H54 (cell line): Measurements from ENCODE around the gene ACLY.
"Not testable (repeated sequence)": the region's sequence is repeated elsewhere in the genome, so short reads cannot be mapped to it uniquely, and the experiment has no call there.

Experiments used
- DNase-seq: peaks from one replicate; pipeline ENCODE4 v3.0.0; 2011; ENCODE audit warnings: low spot score, mixed read lengths; ENCODE audit not compliant: insufficient read length
- FAIRE-seq: peaks from 3 replicates; lab custom pipeline; 2011; peaks lifted over from hg19 to GRCh38; lab: Jason Lieb, UNC
- POLR2A ChIP-seq: IDR thresholded peaks from 2 replicates; pipeline ENCODE4 v1.6.1; 2011; ENCODE audit warnings: low read depth, mild to moderate bottlenecking, low read length

Gene ACLY

DNA sequence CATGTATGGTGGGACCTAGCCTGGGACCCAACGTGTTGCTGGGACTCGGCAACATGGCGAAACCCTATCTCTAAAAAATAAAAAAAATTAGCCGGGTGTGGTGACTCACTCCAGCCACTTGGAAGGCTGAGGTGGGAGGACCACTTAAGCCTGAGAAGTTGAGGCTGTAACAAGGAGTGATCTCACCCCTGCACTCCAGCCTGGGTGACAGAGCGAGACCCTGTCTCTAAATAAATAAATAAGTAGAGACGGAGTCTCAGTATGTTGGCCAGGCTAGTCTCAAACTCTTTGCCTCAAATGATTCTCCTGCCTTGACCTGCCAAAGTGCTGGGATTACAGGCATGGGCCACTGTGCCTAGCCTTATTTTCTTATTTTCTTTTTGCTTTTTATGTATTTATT lies 37.8 kb upstream of the ACLY start:
- DNase-seq: no peak
- no peak for FAIRE-seq
- TF ChIP-seq POLR2A: no peak

DNA sequence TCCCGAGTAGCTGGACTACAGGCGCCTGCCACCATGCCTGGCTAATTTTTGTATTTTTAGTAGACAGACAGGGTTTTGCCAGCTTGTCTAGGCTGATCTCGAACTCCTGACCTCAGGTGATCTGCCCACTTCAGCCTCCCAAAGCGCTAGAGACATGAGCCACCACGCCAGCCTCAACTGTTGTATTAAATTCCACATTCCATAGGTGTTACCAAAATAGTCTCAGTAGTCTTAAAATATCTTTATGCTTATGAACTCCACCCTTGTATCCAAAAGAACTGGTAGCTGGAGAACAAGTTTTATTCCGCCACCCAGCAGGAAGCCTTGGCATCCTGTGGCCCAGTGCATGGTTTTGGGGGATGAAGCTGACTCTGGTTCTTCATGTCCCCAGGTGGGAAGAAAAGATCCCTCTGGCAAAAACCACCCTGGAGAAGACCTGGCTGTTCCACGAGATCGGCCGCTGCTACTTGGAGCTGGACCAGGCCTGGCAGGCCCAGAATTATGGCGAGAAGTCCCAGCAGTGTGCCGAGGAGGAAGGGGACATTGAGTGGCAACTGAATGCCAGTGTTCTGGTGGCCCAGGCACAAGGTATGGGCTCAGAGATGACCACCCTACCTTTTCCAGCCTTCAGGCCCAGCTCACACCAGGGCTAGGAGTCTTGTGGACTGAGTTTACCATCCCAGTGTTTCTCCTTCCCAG lies 30.2 kb upstream of the ACLY start:
- no peak for DNase-seq
- no peak for FAIRE-seq
- TF ChIP-seq POLR2A: no peak

DNA sequence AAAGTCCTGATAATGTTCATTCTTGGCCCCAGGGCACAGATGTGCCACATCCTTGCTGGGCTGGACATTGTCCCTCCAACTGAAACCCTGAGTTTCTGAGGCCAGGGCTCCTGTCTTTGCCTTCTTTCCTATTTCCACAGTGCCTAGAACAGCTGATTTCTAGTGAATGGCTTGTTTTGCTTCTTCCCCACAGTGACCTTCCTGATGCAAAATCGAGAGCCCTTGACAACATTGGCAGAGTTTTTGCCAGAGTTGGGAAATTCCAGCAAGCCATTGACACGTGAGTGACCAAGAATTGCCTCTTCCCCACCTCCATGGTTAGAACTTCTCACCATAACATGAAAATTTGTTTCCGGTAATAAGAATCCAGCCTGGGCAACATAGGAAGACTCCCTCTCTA lies 26.2 kb upstream of the ACLY start:
- no peak for DNase-seq
- no peak for TF ChIP-seq POLR2A
- no peak for FAIRE-seq

DNA sequence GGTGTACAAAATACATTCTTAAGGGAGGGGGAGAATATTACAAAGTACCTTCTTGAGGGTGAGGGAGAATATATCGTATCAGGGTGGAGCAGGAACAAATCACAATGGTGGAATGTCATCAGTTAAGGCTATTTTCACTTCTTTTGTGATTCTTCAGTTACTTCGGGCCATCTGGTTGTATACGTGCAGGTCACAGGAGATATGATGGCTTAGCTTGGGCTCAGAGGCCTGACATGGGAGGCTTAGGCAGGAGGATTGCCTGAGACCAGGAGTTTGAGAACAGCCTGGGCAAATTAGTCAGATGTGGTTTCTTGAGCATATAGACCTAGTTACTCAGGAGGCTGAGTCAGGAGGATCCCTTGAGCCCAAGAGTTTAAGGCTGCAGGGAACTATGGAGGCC lies 24.7 kb upstream of the ACLY start:
- FAIRE-seq: no peak
- DNase-seq: no peak

DNA sequence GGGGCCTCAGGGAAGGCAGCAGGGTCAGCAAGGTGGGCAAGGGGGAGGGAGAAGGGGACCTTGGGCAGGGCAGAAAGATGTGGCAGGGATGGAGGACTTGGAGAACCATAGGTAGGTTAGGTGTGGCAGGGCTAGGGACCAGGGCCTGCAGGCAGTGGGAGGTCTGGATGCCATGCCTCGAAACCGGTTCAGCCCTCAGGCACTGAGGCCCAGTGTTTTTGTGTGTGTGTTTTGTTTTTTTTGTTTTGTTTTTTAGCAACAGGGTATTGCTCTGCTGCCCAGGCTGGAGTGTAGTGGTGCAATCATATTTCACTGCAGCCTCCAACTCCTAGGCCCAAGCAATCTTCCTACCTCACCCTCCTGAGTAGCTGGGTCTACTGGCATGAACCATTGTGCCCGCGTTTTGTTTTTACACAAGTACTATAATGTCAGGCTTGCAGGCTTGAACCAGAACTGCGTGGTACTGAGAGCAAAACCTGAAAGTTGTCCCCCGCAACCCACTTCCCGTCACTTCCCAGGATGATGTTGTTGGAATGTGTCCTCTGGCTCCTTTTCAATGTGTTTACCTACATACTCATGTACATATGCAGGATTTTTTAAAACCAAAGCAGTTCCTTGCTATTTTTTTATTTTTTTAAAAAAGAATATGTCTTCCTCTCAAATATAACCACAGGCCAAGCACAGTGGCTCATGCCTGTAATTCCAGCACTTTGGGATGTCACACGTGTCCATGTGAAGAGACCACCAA lies 24.0 kb upstream of the ACLY start:
- no peak for FAIRE-seq
- no peak for TF ChIP-seq POLR2A
- no peak for DNase-seq

More for the DNA sequence above, 24.7 kb upstream of the ACLY start:
- TF ChIP-seq POLR2A: no peak

DNA sequence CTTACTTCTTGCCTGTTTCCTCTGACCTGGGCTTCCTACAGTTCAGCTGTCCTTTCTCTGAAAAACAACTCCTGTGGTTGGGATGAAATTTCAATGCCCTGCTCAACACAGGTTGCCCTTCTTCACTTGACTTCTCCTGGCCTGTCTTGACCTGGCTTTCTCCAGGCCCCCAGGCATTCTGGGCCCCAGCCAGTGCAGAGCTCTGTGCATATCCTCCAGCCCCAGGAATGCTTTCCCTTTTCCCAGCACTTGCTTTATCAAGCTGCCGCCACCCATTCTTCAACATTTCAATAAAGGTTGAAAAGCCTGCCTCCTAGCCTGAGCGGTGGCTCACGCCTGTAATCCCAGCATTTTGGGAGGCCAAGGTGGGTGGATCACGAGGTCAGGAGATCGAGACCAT lies 22.4 kb upstream of the ACLY start:
- FAIRE-seq (no peak), DNase-seq (no peak)
- no peak for TF ChIP-seq POLR2A

DNA sequence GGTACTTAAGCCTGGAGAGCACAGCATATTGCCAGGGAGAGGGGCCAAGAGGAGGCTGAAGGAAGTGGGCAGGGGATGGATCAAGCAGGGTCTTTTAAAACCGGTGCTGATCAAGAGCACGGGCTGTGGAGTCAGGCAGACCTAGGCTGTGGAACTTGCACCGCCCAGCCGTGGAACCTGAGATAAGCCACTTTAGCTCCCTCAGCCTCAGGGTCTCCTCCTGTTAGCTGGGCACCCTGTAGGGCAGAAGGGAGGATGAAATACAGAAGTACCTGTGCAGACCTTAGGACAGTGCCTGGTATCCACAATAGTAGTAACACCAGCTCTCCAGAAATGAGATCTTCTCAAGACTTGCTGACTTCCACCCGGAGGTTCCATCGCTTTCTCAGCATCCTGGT lies 20.9 kb upstream of the ACLY start:
- DNase-seq: no peak
- no peak for TF ChIP-seq POLR2A
- no peak for FAIRE-seq

DNA sequence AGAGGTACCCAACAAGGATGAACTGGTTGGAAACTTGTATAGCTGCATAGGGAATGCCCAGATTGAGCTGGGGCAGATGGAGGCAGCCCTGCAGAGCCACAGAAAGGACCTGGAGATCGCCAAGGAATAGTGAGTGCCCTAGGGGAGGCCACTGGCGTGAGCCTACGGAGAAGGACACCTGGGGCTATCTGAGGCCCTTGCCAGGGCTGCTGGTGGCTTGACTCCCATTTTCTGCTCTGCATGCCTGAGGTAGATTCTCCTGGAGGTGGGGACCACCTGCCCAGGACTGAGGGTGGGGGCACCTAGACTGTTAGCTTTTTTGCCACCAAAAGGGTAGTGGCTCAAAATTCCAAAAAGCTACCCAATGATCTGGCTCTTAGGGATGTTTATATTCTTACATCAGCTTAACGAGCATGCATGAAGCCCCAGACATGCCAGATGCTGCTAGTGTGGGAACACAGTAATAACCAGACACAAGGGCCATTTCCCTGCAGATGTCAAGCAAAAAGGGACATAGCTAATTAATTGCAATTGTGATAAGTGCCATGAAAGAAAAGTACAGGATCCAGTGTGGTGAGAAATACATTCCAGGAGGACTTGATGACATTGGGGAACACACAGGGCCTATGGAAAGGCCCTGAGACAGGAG lies 20.4 kb upstream of the ACLY start:
- TF ChIP-seq POLR2A: no peak
- FAIRE-seq (no peak), DNase-seq (no peak)

DNA sequence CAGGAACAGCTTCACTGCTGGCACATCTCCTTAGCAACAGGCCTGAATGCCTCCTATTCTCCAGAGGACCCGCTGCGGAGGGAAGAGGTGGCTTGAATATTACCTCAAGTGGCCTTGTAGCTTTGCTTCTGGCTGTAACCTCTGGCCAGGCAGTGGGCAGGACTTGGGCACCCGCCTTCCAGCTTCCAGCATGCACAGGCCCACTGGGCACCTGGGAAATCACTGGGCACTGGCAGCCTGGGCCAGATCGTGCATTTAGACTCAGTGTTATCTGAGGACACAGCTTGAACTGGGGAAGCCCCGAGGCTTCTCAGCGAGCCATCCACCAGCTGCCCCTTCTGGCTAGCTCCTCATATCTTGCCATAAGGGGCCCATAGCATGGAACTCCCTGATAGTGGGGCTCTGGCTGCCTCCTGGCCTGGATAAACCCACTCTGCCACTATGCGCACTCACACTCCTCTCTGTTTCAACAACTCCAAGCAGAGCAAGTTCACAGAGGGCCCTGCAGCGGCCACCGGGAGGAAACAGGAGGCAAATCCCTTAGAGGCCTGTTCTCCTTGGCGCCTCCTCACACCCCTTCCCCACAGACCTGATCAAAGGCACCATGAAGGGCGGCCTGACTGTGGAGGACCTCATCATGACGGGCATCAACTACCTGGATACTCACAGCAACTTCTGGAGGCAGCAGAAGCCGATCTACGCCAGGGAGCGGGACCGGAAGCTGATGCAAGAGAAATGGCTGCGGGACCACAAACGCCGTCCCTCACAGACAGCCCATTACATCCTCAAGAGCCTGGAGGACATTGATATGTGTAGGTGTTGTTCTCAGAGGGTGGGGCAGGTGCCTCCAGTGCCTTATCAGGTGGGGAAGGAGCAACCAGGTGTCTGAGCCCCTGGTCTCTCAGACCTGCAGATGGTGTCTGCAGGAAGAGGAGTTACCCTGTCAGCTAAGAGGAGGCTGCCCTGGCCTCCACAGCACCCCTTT lies 19.5 kb upstream of the ACLY start:
- no peak for TF ChIP-seq POLR2A
- DNase-seq (no peak), FAIRE-seq (no peak)

DNA sequence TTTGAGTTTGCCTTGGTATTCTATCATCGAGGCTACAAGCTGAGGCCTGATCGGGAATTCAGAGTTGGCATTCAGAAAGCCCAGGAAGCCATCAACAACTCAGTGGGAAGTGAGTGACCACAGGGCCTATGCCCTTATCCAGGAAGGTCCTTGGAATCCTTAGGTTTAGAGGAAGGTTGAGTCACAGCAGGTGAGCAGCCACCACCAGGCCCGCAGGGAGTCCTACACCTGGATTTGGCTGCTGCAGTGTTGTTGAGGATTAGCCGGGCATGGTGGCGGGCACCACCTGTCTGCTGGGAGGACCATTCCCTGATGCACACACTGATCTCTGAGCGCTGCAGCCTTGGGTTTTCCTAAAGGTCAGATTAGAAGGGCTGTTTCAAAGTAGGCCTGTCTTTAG lies 16.9 kb upstream of the ACLY start:
- DNase-seq: no peak
- TF ChIP-seq POLR2A: no peak
- no peak for FAIRE-seq

DNA sequence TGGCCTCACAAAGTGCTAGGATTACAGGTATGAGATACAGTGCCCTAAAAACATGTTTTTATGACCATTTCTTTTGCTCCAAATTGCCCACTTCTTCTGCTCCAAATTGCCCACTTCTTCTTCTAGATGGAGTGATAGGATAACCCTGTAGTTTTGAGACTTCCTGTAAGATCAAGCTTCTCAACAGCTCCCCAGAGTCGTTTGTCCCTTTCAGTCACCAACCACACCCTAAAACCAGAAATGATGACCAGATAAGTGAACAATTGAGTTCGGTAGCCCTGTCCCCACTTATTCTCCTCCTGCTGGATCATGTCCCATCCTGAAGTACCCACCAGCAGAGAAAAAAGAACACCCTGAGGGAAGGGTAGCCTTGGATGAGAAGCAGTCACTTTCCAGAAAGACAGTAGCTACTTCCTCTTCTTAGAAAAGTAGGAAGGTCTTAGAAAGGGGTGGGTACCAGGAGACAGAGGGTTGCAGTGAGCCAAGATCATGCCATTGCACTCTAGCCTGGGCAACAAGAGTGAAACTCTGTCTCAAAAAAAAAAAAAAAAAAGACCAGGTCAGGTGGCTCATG lies 14.2 kb upstream of the ACLY start:
- TF ChIP-seq POLR2A: no peak
- DNase-seq (no peak), FAIRE-seq (no peak)

DNA sequence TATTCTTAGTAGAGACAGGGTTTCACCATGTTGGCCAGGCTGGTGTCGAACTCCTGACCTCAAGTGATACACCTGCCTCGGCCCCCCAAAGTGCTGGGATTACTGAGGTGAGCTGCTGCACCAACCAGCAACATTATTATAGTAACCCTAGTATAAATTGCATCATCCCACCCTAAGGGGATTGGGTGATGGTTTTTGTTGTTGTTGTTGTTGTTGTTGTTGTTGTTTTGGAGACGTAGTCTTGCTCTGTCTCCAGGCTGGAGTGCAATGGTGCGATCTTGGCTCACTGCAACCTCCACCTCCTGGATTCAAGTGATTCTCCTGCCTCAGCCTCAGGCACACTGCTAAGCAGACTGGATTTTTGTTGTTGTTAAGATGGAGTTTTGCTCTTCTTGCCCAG lies 13.0 kb upstream of the ACLY start:
- not testable (repeated sequence) for DNase-seq, FAIRE-seq

DNA sequence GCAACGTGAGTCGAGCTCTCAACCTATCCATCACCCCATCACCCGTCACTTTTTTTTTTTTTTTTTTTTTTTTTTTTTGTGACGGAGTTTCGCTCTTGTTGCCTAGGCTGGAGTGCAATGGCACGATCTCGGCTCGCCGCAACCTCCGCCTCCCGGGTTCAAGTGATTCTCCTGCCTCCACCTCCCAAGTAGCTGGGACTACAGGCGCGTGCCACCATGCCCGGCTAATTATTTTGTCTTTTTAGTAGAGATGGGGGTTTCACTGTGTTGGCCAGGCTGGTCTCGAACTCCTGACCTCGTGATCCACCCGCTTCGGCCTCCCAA lies 12.0 kb upstream of the ACLY start:
- FAIRE-seq, DNase-seq: not testable (repeated sequence)
